HCT116 (cell line): ENCODE results near the gene ZSCAN25.

Experiments used
- CEBPB ChIP-seq: IDR thresholded peaks from 2 replicates; pipeline ENCODE4 v1.6.1; 2012; ENCODE audit warnings: low read depth
- TF ChIP-seq, protein P1 (sequence below), 3 experiments: fragments of 200-600 bp in 1 of 3; sonication (generic) in 1 of 3; IDR thresholded peaks in 2 of 3; conservative IDR thresholded peaks in 1 of 3; 2 replicates each; pipeline ENCODE4 v1.5.1; 2012 to 2017; ENCODE audit warnings: low read depth in 2 of 3, low read length in 2 of 3, antibody characterized with exemption in 1 of 3, borderline replicate concordance in 1 of 3, control low read depth in 1 of 3, mild to moderate bottlenecking in 1 of 3, mixed read lengths in 1 of 3, mixed run types in 1 of 3, moderate library complexity in 1 of 3; ENCODE audit not compliant: insufficient read depth in 1 of 3
- TF ChIP-seq, protein P2 (sequence below): IDR thresholded peaks from 2 replicates; pipeline ENCODE4 v1.6.1; 2012; ENCODE audit warnings: low read depth
- TF ChIP-seq, protein P3 (sequence below): IDR thresholded peaks from 2 replicates; pipeline ENCODE4 v1.6.1; 2012

DNA sequence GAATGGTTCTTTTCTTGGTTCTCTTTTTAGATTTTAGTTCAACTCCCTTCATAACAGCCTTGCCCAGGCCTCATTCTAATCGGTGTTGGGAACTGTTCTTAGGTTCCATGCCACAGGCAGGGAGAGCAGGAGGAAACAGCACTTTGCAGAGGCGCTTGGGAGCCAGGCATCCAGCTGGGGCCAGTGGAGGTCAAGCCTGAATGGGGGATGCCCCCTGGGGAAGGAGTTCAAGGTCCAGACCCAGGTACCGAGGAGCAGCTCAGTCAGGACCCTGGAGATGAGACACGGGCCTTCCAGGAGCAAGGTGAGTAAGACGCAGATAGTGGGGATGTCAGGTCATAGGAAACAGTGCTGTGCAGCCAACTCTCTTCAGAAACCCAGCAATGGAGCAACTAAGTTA, 4.5 kb downstream of the ZSCAN25 start:
- TF ChIP-seq, protein P1, sequence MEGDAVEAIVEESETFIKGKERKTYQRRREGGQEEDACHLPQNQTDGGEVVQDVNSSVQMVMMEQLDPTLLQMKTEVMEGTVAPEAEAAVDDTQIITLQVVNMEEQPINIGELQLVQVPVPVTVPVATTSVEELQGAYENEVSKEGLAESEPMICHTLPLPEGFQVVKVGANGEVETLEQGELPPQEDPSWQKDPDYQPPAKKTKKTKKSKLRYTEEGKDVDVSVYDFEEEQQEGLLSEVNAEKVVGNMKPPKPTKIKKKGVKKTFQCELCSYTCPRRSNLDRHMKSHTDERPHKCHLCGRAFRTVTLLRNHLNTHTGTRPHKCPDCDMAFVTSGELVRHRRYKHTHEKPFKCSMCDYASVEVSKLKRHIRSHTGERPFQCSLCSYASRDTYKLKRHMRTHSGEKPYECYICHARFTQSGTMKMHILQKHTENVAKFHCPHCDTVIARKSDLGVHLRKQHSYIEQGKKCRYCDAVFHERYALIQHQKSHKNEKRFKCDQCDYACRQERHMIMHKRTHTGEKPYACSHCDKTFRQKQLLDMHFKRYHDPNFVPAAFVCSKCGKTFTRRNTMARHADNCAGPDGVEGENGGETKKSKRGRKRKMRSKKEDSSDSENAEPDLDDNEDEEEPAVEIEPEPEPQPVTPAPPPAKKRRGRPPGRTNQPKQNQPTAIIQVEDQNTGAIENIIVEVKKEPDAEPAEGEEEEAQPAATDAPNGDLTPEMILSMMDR (IDR thresholded peaks at IDR 0.05 in 2 of 3, conservative IDR thresholded peaks at IDR 0.05 in 1 of 3; ENCODE audit: borderline replicate concordance in 1 of 3, insufficient read depth in 1 of 3, low read depth in 2 of 3, low read length in 2 of 3), result no peak
- TF ChIP-seq, protein P2, sequence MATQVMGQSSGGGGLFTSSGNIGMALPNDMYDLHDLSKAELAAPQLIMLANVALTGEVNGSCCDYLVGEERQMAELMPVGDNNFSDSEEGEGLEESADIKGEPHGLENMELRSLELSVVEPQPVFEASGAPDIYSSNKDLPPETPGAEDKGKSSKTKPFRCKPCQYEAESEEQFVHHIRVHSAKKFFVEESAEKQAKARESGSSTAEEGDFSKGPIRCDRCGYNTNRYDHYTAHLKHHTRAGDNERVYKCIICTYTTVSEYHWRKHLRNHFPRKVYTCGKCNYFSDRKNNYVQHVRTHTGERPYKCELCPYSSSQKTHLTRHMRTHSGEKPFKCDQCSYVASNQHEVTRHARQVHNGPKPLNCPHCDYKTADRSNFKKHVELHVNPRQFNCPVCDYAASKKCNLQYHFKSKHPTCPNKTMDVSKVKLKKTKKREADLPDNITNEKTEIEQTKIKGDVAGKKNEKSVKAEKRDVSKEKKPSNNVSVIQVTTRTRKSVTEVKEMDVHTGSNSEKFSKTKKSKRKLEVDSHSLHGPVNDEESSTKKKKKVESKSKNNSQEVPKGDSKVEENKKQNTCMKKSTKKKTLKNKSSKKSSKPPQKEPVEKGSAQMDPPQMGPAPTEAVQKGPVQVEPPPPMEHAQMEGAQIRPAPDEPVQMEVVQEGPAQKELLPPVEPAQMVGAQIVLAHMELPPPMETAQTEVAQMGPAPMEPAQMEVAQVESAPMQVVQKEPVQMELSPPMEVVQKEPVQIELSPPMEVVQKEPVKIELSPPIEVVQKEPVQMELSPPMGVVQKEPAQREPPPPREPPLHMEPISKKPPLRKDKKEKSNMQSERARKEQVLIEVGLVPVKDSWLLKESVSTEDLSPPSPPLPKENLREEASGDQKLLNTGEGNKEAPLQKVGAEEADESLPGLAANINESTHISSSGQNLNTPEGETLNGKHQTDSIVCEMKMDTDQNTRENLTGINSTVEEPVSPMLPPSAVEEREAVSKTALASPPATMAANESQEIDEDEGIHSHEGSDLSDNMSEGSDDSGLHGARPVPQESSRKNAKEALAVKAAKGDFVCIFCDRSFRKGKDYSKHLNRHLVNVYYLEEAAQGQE, result no peak
- no peak for TF ChIP-seq CEBPB
- TF ChIP-seq, protein P3, sequence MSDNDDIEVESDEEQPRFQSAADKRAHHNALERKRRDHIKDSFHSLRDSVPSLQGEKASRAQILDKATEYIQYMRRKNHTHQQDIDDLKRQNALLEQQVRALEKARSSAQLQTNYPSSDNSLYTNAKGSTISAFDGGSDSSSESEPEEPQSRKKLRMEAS, result no peak
